Thymus (tissue), 11 donors: ENCODE results near the gene NEUROD1. TPM values are rescaled to one million over a fixed set of nuclear protein-coding genes. Genes with fewer than 3 reads are reported as not detected.

Experiments used
- DNase-seq, 9 donors: peaks; one replicate each; pipeline ENCODE4 v3.0.0-alpha.2; 2013; ENCODE audit warnings: low spot score in 9 of 9, low read depth in 6 of 9, missing footprints in 1 of 9
- H3K27ac ChIP-seq, 2 donors: one replicate each; pipeline ENCODE4 v1.5.1; 2013; ENCODE audit warnings: control low read depth in 1 of 2, low read depth in 1 of 2, low read length in 1 of 2, mild to moderate bottlenecking in 1 of 2, moderate library complexity in 1 of 2
- H3K27me3 ChIP-seq, 2 donors: one replicate each; pipeline ENCODE4 v1.5.1; 2013; ENCODE audit warnings: low read length in 1 of 2; ENCODE audit not compliant: control insufficient read depth in 2 of 2, insufficient read depth in 1 of 2
- H3K36me3 ChIP-seq, 2 donors: one replicate each; pipeline ENCODE4 v1.5.1; 2013; ENCODE audit warnings: low read length in 1 of 2, mild to moderate bottlenecking in 1 of 2, moderate library complexity in 1 of 2; ENCODE audit not compliant: control insufficient read depth in 2 of 2, insufficient read depth in 2 of 2
- H3K4me1 ChIP-seq, 2 donors: one replicate each; pipeline ENCODE4 v1.5.1; 2013; ENCODE audit warnings: low read length in 2 of 2; ENCODE audit not compliant: control insufficient read depth in 2 of 2, insufficient read depth in 2 of 2
- H3K4me3 ChIP-seq, 2 donors: one replicate each; pipeline ENCODE4 v1.5.1; 2013; ENCODE audit warnings: low read length in 2 of 2, control low read depth in 1 of 2, mild to moderate bottlenecking in 1 of 2
- H3K9me3 ChIP-seq, 2 donors: one replicate each; pipeline ENCODE4 v1.5.1; 2013; ENCODE audit warnings: low read length in 1 of 2, mild to moderate bottlenecking in 1 of 2; ENCODE audit not compliant: control insufficient read depth in 2 of 2, insufficient read depth in 1 of 2
- WGBS: extraction: QIAGEN DNeasy Blood & Tissue Kit; methylation state at CpG from one replicate; pipeline ENCODE4 v1.1.7; 2013; 5-methylcytosine and 5-hydroxymethylcytosine counted together
- polyA plus RNA-seq: library from polyadenylated mRNA; stranded (reverse); fragments of 200-250 nt; gene quantifications from one replicate; pipeline ENCODE4 v1.2.3, GENCODE V29; 2013
- total RNA-seq: library from RNA; stranded (reverse); fragments of 120-200 nt; gene quantifications from one replicate; pipeline ENCODE4 v1.2.4, GENCODE V29; 2013
- donor health status: healthy.

Gene NEUROD1
- total and polyA plus RNA-seq, 2 donors: 0.09 to 0.46 TPM

DNA sequence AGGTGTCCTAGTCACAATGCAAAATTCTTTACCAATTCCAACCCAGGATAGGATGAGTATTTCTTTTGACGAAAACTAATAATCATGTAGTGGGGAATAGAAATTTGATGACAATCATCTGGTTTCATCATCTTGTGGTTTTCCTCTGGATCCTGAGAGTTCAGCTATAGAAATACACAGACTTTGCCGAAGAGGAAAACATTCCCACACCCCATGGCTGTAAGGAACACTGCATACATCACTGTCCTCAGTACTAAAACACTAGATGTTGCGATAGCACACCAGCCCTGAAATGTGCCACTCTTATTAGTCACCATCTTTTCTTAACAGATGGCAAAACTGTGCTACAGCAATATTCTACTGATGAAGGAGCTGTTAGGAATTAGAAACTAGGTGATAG is 52.8 kb downstream of the NEUROD1 start:
- 92% methylated on average over 3 of the region's 3 CpGs for WGBS
- no peak overlapping the region for H3K4me3 ChIP-seq
- H3K4me1 ChIP-seq: no peaks in the 10 kb centered on the region

DNA sequence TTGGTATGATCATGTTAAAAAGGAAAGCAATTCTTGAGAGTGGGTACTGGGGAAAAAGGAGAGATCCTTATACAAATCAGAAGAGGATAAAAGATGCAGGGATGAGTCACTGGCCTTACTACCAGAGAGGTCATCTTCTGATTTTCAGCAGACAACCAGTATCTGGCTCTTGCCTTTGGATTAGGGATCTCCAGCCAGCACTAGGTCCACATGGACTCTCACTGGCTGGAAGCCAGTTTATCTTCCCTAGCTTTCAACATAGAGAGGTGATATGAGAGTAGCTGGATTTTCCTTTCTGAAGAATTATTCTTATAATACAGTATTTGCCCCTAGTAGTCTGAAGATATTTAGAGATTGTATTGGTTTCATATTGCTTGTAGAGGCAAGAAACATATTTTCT is 53.6 kb downstream of the NEUROD1 start:
- H3K36me3 ChIP-seq: no peaks in the 10 kb centered on the region
- no peak overlapping the region for H3K27ac ChIP-seq
- DNase-seq: no peak
- H3K4me1 ChIP-seq: no peaks in the 10 kb centered on the region
- H3K27me3 ChIP-seq: no peaks in the 10 kb centered on the region
- H3K9me3 ChIP-seq: no peaks in the 10 kb centered on the region
- no peak overlapping the region for H3K4me3 ChIP-seq

More for the DNA sequence above, 52.8 kb downstream of the NEUROD1 start:
- Histone ChIP-seq H3K36me3 (no peaks in the 10 kb centered on the region), H3K9me3 (no peaks in the 10 kb centered on the region), H3K27me3 (no peaks in the 10 kb centered on the region), H3K27ac (no peak overlapping the region)
- no peak for DNase-seq

Other genes starting within 250 kb of the NEUROD1 start
- gene ITGA4, start 223.1 kb downstream of the NEUROD1 start, total RNA-seq: 187 TPM
- 40.3 TPM for gene ITGA4, start 223.1 kb downstream of the NEUROD1 start, polyA plus RNA-seq
- 0.52 TPM for gene CERKL, start 23.4 kb downstream of the NEUROD1 start, total RNA-seq
- 2.4 TPM for gene CERKL, start 23.4 kb downstream of the NEUROD1 start, polyA plus RNA-seq
- gene ITPRID2, start 211.2 kb upstream of the NEUROD1 start, total RNA-seq: 60.2 TPM
- 57.0 TPM for gene ITPRID2, start 211.2 kb upstream of the NEUROD1 start, polyA plus RNA-seq